ENCODE results near the gene UBE2G2.

UBE2G2 gene

DNA sequence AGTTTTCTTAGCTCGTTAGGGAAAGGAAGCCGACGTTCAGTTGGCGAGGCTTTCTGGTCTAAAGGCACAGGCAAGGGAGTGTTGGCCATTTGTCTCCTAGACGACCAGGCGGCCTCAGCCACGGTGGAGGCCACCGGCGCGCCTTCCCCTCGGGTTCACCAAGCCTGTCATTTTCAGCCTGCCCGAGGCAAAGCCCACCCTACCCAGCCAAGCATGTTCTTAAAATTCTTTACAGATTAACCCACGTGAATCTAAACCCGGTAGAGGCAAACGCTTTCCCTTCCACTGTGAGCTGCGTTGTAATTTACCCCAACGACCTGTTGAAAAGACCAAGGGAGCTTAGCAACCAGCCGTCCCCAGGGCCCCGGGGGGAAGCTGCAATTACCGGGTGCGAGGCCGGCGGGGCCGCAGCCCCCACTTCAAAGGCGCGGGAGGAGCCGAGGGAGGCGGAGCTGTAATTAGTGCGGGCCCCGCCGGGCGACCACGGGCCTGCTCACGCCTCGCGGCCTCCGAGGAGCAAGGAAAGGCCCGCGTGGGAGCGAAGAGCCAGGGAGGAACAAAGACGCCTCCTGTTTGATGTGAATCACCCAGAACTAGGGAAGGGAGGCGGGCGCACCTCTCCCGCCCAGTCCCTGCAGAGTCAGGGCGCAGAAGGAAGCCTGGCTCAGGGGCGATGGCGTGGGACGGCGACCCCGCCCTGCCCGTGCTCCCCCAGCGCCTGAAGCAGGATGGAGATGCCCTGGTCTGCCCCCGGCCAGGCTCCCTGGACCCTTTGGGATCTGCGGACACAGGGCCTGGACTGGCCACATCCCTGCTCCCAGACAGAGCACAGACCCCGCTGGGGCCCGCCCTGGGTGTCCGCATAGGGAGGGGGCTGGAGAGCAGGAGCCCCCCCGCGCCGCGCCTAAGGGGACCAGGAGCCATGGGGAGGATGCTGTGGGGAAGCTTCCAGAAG lies 78.2 kb downstream of the UBE2G2 start:
- no peak for DNase-seq

GRCh38 chr21:44722731-44723130 lies 78.9 kb downstream of the UBE2G2 start:
- DNase-seq: no peak

GRCh38 chr21:44720170-44720569 lies 81.5 kb downstream of the UBE2G2 start:
- no peak for DNase-seq
